KOPT-K1 (cell line): ENCODE measurements around the gene PAPPA.

Experiments used
- H3K27ac ChIP-seq: fragments of 200-600 bp; sonication (generic); 2 replicates; pipeline ENCODE4 v1.5.1; 2016; ENCODE audit warnings: antibody characterized with exemption, mild to moderate bottlenecking, low read depth, low read length; ENCODE audit not compliant: poor library complexity, severe bottlenecking
- H3K36me3 ChIP-seq: fragments of 200-600 bp; sonication (generic); 2 replicates; pipeline ENCODE4 v1.5.1; 2017; ENCODE audit warnings: antibody characterized with exemption, mild to moderate bottlenecking, low read length, moderate library complexity; ENCODE audit not compliant: insufficient read depth
- H3K9me3 ChIP-seq: fragments of 200-600 bp; sonication (generic); 2 replicates; pipeline ENCODE4 v1.5.1; 2017; ENCODE audit warnings: antibody characterized with exemption, low read length, mild to moderate bottlenecking; ENCODE audit not compliant: insufficient read depth, poor library complexity, severe bottlenecking

PAPPA gene

DNA sequence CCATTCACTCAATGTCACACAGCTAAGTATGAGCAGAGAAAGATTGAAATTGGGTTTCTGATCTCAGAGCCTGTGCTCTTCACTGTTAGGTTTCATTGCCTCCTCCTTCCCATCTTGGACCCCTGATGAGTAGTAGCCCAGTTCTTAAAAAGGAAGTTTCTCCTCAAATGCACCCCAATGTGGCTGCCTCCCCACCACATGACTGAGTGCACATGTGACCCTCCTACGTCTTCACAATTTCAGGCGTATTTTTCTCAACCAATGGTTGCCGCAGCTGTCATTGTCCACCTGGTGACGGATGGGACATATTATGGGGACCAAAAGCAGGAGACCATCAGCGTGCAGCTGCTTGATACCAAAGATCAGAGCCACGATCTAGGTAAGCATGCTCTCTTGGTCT lies 178.5 kb downstream of the PAPPA start:
- no peak overlapping the region for H3K27ac ChIP-seq
- no peaks in the 10 kb centered on the region for H3K9me3 ChIP-seq
- no peaks in the 10 kb centered on the region for H3K36me3 ChIP-seq

DNA sequence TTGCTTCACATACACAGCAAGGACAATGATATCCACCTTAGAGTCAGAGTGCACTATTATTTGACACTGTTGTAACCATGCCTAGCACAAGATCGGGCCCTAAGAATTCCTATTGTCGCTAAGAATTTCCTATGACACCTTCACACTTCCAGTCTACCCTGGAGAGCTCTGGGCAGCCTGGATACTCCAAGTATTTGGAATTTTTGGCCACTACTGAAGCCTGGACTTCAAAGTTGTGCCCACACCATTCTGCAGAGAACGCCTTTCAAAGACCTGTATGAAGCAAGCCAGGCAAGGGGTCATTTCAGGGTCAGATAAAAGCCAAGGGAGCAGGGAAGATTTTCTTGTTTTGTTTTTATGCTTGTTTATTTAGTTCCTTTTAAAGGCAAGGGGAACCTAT lies 179.7 kb downstream of the PAPPA start:
- Histone ChIP-seq H3K36me3 (no peaks in the 10 kb centered on the region), H3K9me3 (no peaks in the 10 kb centered on the region), H3K27ac (no peak overlapping the region)

DNA sequence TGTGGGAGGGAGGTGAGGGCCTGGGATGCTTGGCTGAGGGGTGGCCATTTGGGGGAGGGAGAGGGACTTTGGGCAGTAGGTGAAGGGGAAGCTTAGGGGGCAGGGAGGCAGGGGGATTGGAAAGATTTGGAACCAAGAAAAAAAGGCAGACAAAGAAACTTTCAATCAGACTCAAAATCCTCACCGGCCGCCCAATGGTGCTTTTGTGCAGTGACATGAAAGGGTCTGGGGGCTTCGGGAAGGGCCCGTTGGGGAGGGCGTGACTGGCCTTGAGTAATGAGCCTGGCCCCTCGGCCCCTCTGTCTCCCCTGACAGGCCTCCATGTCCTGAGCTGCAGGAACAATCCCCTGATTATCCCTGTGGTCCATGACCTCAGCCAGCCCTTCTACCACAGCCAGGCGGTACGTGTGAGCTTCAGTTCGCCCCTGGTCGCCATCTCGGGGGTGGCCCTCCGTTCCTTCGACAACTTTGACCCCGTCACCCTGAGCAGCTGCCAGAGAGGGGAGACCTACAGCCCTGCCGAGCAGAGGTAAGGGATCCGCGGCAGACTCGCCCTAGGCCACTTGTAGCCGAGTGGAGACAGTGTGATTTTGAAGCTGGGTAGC lies 181.1 kb downstream of the PAPPA start:
- H3K36me3 ChIP-seq: no peaks in the 10 kb centered on the region
- no peaks in the 10 kb centered on the region for H3K9me3 ChIP-seq
- H3K27ac ChIP-seq: no peak overlapping the region

DNA sequence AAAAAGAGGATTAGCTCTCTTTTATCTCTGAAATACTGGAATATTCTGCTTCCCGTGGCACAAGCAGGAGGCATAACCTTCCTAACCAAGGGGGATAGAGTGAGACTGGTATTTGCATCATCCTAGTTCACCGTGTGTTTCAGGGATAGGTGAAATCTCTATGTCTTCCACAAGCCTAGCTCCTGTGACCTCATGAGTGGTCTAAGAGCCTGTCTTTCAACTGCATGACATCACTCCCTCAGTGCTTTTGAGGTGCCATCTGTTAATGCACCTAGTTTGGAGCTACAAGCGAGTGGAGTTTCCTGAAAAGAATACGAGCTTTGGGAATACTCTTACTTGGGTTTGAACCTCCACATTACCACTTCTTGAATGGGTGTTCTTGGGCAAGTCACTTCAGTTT lies 181.8 kb downstream of the PAPPA start:
- H3K9me3 ChIP-seq: no peaks in the 10 kb centered on the region
- H3K36me3 ChIP-seq: no peaks in the 10 kb centered on the region
- no peak overlapping the region for H3K27ac ChIP-seq

DNA sequence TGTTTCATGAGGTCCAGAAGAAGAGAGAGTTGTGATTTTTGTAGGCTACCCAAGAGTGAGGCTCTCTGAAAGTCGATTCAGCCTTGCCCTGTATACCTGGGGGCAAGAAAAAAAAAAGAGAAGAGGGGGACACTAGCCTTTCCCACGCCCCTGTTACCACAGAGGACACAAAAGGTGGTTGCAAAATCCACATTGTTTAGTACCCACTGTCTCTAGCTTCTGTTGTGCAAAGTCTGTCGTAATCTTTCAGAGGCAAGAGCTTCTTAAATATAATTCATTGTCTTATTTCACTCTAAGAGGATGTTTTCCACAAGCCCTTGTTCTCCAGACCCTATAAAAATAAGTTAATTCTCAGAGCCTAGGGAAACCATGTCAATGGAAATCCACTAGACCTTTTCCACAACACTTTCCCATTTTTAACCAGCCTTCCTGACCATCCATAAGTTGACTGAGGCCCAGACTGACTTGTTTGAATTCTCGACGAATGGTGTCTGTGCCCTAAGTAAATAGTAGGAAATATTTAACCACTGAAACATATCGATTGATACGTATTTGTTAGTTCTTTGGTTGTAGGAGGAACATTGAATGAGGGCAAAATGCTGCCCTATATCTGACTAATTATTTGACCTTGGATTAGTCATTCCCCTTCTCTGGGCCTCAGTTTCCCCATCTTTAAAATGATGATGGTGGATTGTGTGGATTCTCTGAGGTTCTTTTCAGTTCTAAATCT lies 182.7 kb downstream of the PAPPA start:
- H3K27ac ChIP-seq: no peak overlapping the region
- no peaks in the 10 kb centered on the region for H3K9me3 ChIP-seq
- H3K36me3 ChIP-seq: no peaks in the 10 kb centered on the region

DNA sequence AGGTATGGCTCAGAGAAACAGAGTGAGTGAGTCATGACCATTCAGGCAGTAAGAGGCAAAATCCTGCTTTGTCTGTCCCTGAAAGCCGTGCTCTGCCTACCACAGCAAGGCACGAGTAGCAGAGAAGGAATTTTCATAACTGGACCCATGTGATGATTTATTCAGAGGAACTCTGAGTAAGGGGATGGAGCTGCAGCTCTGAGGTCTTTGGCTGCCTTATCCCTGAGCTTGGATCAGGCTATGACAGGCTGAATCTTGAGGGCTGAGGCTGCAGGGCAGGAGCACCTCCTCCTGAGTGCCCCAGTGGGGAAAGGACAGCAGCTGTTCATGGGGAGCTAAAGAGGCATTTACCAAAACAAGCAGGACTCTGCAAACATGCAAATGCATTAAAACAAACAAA lies 183.4 kb downstream of the PAPPA start:
- H3K36me3 ChIP-seq: no peaks in the 10 kb centered on the region
- no peak overlapping the region for H3K27ac ChIP-seq
- H3K9me3 ChIP-seq: no peaks in the 10 kb centered on the region

DNA sequence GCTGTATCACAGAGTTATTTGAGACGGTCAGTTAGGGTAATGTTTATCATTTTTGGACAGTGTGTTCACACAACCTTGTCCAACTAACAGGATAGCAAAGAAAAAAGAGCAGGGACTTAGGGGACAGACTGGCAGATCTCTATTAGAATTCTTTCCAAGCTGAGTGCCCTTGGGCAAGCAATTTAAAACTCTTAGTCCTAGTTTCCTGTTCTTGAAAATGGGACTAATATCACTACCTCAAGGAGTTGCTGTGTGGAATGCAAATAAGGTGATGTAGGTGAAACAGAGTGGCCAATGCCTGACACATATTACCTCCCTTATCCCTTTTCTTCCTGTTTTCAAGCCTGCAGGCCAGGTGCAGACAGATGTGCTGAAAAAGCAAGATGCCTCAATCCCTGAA lies 186.7 kb downstream of the PAPPA start:
- H3K36me3 ChIP-seq: no peaks in the 10 kb centered on the region
- H3K27ac ChIP-seq: no peak overlapping the region
- H3K9me3 ChIP-seq: no peaks in the 10 kb centered on the region

DNA sequence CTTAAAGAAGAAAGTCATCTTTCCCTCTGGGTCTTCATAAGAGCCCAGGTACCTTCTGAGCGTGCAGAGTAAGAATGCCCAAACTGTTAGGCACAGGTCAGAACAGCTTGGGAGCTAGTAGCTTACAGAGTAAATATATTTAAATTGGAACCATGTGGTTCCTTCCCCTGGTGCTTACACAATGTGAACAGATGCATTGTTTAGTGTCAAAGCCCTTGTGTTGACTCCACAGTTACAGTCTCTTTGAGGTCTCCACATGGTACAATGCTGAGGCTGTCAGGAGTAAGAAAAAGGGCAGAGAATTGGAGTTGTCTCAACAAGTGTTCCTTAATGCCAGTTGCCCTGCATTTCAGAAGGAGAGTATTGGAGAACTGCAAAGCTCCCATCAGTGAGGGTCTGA lies 188.5 kb downstream of the PAPPA start:
- H3K36me3 ChIP-seq: no peaks in the 10 kb centered on the region
- no peak overlapping the region for H3K27ac ChIP-seq
- no peaks in the 10 kb centered on the region for H3K9me3 ChIP-seq

DNA sequence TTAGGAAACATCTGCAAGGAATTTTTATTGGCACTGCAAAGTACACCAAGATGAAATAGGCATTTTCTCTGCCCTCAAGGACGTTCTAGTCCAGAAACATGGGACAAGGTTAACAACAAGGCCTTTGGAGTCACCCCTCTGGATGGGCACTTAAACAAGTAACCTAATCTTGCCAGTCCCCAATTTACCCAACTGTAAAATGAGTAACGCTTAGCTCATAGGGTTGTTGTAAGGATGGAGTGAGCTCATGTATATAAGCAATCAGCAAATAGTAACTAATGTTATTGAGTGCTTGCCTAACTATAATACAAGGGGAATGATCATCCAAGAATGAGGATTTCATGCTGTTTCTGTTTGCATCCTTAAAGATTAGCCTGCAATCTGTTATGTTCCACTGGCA lies 189.3 kb downstream of the PAPPA start:
- Histone ChIP-seq H3K27ac (no peak overlapping the region), H3K36me3 (no peaks in the 10 kb centered on the region), H3K9me3 (no peaks in the 10 kb centered on the region)

DNA sequence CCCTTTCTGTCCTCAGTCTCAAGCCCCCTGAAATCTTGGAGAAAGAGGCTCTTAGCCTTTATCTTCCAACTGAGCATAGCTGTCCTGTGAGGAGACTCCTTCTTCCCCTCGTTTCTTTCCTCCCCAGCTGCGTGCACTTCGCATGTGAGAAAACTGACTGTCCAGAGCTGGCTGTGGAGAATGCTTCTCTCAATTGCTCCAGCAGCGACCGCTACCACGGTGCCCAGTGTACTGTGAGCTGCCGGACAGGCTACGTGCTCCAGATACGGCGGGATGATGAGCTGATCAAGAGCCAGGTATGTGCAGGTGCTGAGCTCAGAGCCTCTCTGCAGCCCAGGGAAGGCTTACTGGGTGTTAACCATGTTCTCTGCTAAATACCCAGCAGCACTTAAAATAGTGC lies 190.8 kb downstream of the PAPPA start:
- H3K36me3 ChIP-seq: no peaks in the 10 kb centered on the region
- no peak overlapping the region for H3K27ac ChIP-seq
- H3K9me3 ChIP-seq: no peaks in the 10 kb centered on the region

DNA sequence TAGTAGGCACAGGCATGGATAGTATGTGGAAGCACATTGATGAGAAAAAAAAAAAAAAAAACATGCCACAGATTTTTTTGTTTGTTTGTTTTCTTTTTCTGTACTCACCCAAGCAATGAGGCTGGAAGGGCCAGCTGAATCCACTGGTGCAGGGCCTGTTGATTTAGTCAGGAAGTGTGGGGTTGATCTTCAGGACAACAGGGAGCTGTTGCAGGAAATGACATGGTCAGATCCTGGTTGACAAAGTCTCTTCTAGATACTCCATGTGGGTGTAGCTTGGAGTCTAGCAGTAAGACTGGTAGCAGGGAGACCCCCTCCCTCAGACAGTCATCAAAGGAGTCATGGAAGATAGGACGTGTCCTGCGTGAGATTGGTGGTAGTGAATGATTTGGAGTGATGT lies 191.8 kb downstream of the PAPPA start:
- Histone ChIP-seq H3K9me3 (no peaks in the 10 kb centered on the region), H3K27ac (no peak overlapping the region), H3K36me3 (no peaks in the 10 kb centered on the region)

DNA sequence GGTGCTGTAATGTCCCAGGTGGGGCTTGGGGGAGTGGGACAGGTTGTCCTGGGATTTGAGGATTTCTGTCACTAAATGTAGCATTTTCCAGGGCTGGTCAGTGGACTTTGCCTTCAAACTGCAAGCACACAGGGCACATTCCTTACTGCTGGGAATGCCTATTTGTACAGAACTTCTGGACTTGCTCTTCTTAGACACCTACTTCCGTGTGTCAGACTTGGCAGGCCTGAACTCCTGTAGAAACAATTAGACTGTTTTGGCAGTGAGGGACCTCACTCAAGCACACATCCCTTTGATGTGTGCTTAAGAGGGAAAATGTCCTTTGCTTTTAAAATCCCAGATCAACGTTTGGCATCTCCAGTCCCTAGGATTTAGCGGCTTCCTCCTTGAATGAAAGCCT lies 192.2 kb downstream of the PAPPA start:
- Histone ChIP-seq H3K27ac (no peak overlapping the region), H3K36me3 (no peaks in the 10 kb centered on the region), H3K9me3 (no peaks in the 10 kb centered on the region)

DNA sequence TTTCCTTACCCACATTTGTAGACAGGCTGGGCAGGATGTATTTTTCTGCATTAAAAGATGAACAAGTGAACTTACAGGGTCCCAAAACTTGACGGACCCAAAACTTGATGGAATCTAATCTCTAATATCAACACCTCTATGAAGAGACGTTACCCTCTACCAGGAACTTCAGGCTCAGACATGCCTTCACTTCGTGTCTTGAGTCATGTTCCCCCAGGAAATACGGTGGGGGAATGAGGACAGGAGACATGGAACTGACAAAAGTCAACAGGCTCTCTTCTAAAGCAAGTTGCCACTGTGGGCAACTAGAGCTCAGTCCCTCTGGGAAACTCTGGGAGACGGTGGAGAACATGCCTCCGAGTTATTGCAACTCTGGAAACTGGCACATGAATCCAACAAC lies 196.1 kb downstream of the PAPPA start:
- Histone ChIP-seq H3K27ac (no peak overlapping the region), H3K9me3 (no peaks in the 10 kb centered on the region), H3K36me3 (no peaks in the 10 kb centered on the region)

DNA sequence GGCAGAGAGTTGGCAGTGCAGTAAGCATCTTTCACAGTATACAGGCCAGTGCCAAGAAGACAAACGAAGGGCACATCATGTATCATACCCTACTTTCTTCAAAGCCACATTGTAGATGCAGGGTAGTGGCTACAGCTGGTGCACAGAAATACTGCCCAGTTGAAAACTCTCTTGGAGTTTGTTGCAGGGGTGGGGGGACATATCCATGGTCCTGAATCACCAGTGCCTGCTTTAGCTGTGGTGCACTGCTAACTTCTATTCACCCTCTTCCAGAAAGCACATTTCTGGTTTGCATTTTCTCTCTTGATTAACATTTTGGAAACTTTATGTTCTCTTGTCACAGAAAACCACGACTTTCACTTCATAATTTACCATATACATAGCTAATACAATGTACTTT lies 196.6 kb downstream of the PAPPA start:
- H3K36me3 ChIP-seq: no peaks in the 10 kb centered on the region
- no peak overlapping the region for H3K27ac ChIP-seq
- H3K9me3 ChIP-seq: no peaks in the 10 kb centered on the region

DNA sequence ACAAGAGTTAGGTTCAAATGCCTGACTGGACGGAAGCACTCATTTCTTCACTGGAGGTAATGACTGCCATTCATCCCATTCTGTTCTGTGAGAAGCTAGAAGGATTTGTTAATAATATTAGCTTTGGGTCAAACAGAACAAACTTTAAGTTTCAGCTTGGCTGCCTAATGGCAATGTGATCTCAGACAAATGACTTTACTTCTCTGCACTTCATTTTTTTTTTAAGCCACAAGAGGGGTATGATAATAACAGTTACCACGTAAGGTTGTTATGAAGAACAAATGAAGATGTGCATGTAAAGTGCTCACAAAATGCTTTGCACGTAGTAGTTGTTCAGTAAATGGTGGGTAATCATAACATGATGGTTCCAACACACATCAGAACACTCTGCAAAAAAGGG lies 199.4 kb downstream of the PAPPA start:
- Histone ChIP-seq H3K9me3 (no peaks in the 10 kb centered on the region), H3K27ac (no peak overlapping the region), H3K36me3 (no peaks in the 10 kb centered on the region)

DNA sequence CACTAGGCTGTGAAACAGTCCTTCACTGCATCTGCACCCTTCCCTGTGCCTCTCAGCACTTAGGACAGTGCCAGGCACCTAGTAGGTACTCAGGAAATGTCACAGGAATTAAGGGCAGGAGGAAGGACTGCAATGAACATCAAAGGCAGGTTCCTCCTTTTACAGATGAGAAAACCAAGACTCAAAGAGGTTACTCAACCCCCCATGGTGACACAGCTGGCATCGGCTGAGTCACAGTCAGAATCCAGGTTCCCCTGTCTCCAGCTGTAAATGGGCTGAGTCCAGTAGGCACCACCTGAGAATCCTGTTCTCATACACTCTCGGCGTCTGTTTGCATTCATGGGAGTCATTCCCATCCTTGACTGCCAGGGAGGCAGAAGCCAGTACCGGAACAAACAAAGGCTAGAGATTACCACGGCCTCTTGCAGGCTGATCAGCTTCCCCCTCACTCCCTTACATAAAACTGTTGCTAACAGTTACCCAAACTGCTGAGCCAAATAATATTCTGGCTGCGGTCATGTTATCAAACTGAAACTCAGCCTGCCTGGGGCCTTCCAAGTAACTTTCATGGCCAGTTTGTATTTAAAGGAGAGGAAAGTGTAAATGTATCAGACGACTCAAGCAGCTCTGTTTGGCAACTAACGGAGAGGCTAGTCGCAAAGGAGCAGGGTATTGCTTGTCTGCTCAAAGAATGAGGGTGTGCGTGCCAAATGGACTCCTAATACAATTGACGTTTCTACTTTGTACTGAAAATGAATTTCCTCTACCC lies 201.7 kb downstream of the PAPPA start:
- H3K36me3 ChIP-seq: no peaks in the 10 kb centered on the region
- H3K27ac ChIP-seq: no peak overlapping the region
- H3K9me3 ChIP-seq: no peaks in the 10 kb centered on the region
